ENCODE data around the gene CCDC54.
"Not testable (repeated sequence)": the region's sequence is repeated elsewhere in the genome, so short reads cannot be mapped to it uniquely, and the experiment has no call there.

CCDC54 gene

GRCh38 chr3:107377151-107377550, at the start of gene CCDC54:
CCDC54 (plus strand) TSS chr3:107377439; CDS start chr3:107377588, 149 bp downstream.
- no peak within 1 kb of the TSS for H3K4me3 ChIP-seq
- no peaks in the 10 kb centered on the region for H3K27me3 ChIP-seq (ENCODE audit: low read depth)
- DNase-seq (ENCODE audit: low spot score in 2 of 2): peak in 1 of 2 experiments; percentile 36
- in situ Hi-C loops (cut with MboI; ENCODE audit: low sequenced_read_pairs): no loop called here
- no peaks in the 10 kb centered on the region for H3K4me1 ChIP-seq
- no peaks in the 10 kb centered on the region for H3K36me3 ChIP-seq (replicated peaks)
- H3K9me3 ChIP-seq: no peaks in the 10 kb centered on the region

GRCh38 chr3:107328069-107328468, 49.2 kb upstream of the CCDC54 start:
- Histone ChIP-seq H3K9me3 (no peaks in the 10 kb centered on the region), H3K27me3 (ENCODE audit: low read depth) (no peaks in the 10 kb centered on the region), H3K36me3 (replicated peaks) (no peaks in the 10 kb centered on the region), H3K4me1 (no peaks in the 10 kb centered on the region), H3K4me3 (no peak overlapping the region)
- in situ Hi-C loops (cut with MboI; ENCODE audit: low sequenced_read_pairs): no loop called here
- no peak for DNase-seq (ENCODE audit: low spot score in 2 of 2)

GRCh38 chr3:107329088-107329487, 48.2 kb upstream of the CCDC54 start:
- Histone ChIP-seq H3K27me3 (ENCODE audit: low read depth) (no peaks in the 10 kb centered on the region), H3K4me1 (no peaks in the 10 kb centered on the region), H3K9me3 (no peaks in the 10 kb centered on the region), H3K4me3 (no peak overlapping the region), H3K36me3 (replicated peaks) (no peaks in the 10 kb centered on the region)
- DNase-seq (ENCODE audit: low spot score in 2 of 2): no peak
- in situ Hi-C loops (cut with MboI; ENCODE audit: low sequenced_read_pairs): no loop called here

DNA sequence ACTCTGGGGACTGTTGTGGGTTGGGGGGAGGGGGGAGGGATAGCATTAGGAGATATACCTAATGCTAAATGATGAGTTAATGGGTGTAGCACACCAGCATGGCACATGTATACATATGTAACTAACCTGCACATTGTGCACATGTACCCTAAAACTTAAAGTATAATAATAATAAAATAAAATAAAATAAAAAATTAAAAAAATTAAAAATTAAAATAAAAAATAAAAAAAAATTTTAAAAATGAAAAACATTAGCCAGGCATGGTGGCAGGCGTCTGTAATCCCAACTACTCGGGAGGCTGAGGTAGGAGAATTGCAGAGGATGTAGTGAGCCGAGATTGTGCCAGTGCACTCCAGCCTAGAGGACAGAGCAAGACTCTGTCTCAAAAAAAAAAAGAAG, 37.5 kb upstream of the CCDC54 start:
- in situ Hi-C loops (cut with MboI; ENCODE audit: low sequenced_read_pairs); H3K27me3 ChIP-seq (ENCODE audit: low read depth); H3K4me1 ChIP-seq; DNase-seq (ENCODE audit: low spot score in 2 of 2); H3K4me3 ChIP-seq; H3K9me3 ChIP-seq; H3K36me3 ChIP-seq (replicated peaks): not testable (repeated sequence)

GRCh38 chr3:107344722-107345121, 32.5 kb upstream of the CCDC54 start:
- H3K4me3 ChIP-seq: no peak overlapping the region
- no peaks in the 10 kb centered on the region for H3K36me3 ChIP-seq (replicated peaks)
- in situ Hi-C loops (cut with MboI; ENCODE audit: low sequenced_read_pairs): no loop called here
- no peak for DNase-seq (ENCODE audit: low spot score in 2 of 2)
- H3K27me3 ChIP-seq (ENCODE audit: low read depth): no peaks in the 10 kb centered on the region
- H3K4me1 ChIP-seq: no peaks in the 10 kb centered on the region
- no peaks in the 10 kb centered on the region for H3K9me3 ChIP-seq

DNA sequence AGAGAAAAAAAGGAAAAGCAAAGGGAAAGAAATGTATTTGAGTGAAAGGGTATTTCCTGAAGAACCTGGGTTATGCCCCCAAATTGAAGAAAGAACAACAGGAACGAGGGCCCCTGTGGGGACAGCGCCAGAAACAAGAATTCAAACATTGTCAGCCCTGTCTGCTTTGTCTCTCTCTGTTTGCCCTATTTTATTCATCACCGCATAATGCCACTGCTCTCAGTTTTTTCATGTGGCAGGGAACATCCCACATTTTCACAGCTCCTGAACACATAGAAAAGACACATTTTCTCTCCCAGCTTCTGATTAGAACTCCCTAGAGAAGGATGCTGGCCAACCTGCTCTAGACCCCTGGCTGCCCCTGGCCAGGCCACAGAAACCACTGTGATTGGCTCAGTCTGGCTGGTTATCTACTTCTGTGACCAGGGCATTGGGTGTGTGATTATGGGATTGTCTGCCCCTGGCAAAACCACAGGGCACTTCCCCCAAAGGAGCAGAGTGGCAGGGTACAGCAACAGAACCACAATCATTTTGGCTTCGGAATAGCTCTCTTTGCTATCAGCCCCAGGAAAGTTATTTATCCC, 31.3 kb upstream of the CCDC54 start:
- no peak overlapping the region for H3K4me3 ChIP-seq
- in situ Hi-C loops (cut with MboI; ENCODE audit: low sequenced_read_pairs): no loop called here
- no peaks in the 10 kb centered on the region for H3K27me3 ChIP-seq (ENCODE audit: low read depth)
- H3K36me3 ChIP-seq (replicated peaks): no peaks in the 10 kb centered on the region
- H3K4me1 ChIP-seq: no peaks in the 10 kb centered on the region
- H3K9me3 ChIP-seq: no peaks in the 10 kb centered on the region
- no peak for DNase-seq (ENCODE audit: low spot score in 2 of 2)

DNA sequence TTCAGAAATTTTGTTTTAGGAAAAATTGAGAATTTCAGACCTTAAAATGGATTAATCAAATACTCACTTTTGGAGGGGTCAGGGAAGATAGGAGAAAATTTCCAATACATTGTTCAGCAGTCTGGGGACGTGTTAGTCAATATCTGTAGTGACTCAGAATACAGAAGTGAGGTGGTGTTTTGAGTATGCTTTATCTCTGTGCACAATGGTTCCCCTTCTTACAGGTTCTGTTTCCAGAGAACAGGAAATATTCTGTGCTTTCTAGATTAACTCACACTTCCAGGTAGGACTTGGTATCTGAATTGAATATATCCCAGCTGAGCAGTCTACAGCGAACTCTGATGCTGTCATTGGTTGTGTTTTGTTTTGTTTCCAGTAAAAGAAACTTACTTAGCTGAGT, 30.7 kb upstream of the CCDC54 start:
- no peaks in the 10 kb centered on the region for H3K4me1 ChIP-seq
- DNase-seq (ENCODE audit: low spot score in 2 of 2): no peak
- no peak overlapping the region for H3K4me3 ChIP-seq
- no peaks in the 10 kb centered on the region for H3K36me3 ChIP-seq (replicated peaks)
- no peaks in the 10 kb centered on the region for H3K9me3 ChIP-seq
- H3K27me3 ChIP-seq (ENCODE audit: low read depth): no peaks in the 10 kb centered on the region
- in situ Hi-C loops (cut with MboI; ENCODE audit: low sequenced_read_pairs): no loop called here

GRCh38 chr3:107347751-107348150, 29.5 kb upstream of the CCDC54 start:
- in situ Hi-C loops (cut with MboI; ENCODE audit: low sequenced_read_pairs): no loop called here

GRCh38 chr3:107356706-107357105, 20.5 kb upstream of the CCDC54 start:
- Histone ChIP-seq H3K9me3 (no peaks in the 10 kb centered on the region), H3K27me3 (ENCODE audit: low read depth) (no peaks in the 10 kb centered on the region), H3K36me3 (replicated peaks) (no peaks in the 10 kb centered on the region), H3K4me1 (no peaks in the 10 kb centered on the region), H3K4me3 (no peak overlapping the region)
- in situ Hi-C loops (cut with MboI; ENCODE audit: low sequenced_read_pairs): no loop called here
- DNase-seq (ENCODE audit: low spot score in 2 of 2): no peak

More at GRCh38 chr3:107347751-107348150, 29.5 kb upstream of the CCDC54 start:
- H3K27me3 ChIP-seq (ENCODE audit: low read depth): no peaks in the 10 kb centered on the region
- no peaks in the 10 kb centered on the region for H3K9me3 ChIP-seq
- no peaks in the 10 kb centered on the region for H3K4me1 ChIP-seq
- no peak overlapping the region for H3K4me3 ChIP-seq
- H3K36me3 ChIP-seq (replicated peaks): no peaks in the 10 kb centered on the region
- no peak for DNase-seq (ENCODE audit: low spot score in 2 of 2)

DNA sequence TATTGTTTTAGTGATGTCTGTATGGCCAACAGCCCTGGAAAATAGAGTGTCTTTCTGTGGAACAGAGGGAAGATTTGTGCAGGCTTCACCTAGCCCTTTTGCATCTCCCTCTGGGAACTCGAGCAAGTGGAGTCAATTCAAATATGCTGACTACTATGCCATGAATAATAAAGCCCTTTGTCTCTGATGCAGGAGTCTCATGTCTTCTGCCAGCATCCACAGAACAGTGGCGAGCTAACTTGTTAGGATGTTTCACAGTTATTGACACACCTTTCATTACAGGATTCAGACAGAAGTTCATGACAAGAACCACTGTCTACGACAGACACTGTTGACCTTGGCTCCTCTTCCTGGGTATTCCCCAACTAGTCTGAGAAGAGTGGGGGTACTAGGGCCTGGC, 15.6 kb upstream of the CCDC54 start:
- Histone ChIP-seq H3K27me3 (ENCODE audit: low read depth) (no peaks in the 10 kb centered on the region), H3K4me1 (peaks cover 3% of the 10 kb centered on the region; the same call in 1 of the 2 replicates), H3K36me3 (replicated peaks) (no peaks in the 10 kb centered on the region), H3K9me3 (no peaks in the 10 kb centered on the region; the same call in 1 of the 2 replicates), H3K4me3 (no peak overlapping the region)
- no peak for DNase-seq (ENCODE audit: low spot score in 2 of 2)
- in situ Hi-C loops (cut with MboI; ENCODE audit: low sequenced_read_pairs): no loop called here

DNA sequence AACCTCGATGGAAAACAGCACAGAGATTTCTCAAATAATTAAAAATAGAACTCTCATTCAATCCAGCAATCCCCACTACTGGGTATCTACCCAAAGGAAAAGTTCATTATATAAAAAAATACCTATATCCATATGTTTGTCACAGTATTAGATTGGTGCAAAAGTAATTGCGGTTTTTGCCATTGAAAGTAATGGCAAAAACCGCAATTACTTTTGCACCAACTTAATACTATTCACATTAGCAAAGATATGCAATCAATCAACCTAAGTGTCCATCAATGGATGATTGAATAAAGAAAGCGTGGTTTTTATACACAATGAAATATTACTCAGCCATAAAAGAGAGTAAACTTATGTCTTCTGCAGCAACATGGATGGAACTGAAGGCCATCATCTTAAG, 12.2 kb upstream of the CCDC54 start:
- DNase-seq (ENCODE audit: low spot score in 2 of 2): no peak
- Histone ChIP-seq H3K4me3 (no peak overlapping the region), H3K9me3 (no peaks in the 10 kb centered on the region; the same call in 1 of the 2 replicates), H3K4me1 (peaks cover 9% of the 10 kb centered on the region; the same call in 1 of the 2 replicates), H3K27me3 (ENCODE audit: low read depth) (no peaks in the 10 kb centered on the region), H3K36me3 (replicated peaks) (no peaks in the 10 kb centered on the region)
- in situ Hi-C loops (cut with MboI; ENCODE audit: low sequenced_read_pairs): no loop called here

- Histone ChIP-seq H3K4me3 (no peak overlapping the region), H3K27me3 (ENCODE audit: low read depth) (no peaks in the 10 kb centered on the region), H3K9me3 (no peaks in the 10 kb centered on the region; the same call in 1 of the 2 replicates), H3K36me3 (replicated peaks) (no peaks in the 10 kb centered on the region), H3K4me1 (peaks cover 9% of the 10 kb centered on the region; the same call in 1 of the 2 replicates)
- peak; percentile 44 to 52 for DNase-seq (ENCODE audit: low spot score in 2 of 2)
- in situ Hi-C loops (cut with MboI; ENCODE audit: low sequenced_read_pairs): no loop called here
These were observed 10.5 kb upstream of the CCDC54 start for GRCh38 chr3:107366766-107367165.

DNA sequence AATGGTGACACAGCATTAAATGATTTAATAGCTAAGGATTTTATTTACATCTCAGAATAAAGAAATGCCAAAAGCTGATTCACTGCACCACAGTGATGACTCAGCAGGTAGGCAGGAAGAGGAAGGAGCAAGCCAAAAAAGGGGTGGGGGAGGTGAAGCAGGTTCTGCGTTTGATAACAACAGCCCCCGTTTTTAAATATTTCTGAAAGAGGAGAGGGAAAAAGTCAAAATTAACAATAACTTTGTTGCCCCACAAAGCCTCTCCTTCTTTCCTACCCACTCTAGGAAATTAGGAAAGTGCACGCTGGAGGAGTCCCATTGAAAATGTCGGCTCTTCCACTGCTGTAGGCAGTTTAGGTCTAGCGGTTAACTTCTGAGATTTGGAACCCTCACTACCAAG, 9.9 kb upstream of the CCDC54 start:
- DNase-seq (ENCODE audit: low spot score in 2 of 2): peak in 1 of 2 experiments; percentile 45
- H3K4me1 ChIP-seq: peaks cover 9% of the 10 kb centered on the region; the same call in 1 of the 2 replicates
- in situ Hi-C loops (cut with MboI; ENCODE audit: low sequenced_read_pairs): no loop called here
- no peaks in the 10 kb centered on the region for H3K36me3 ChIP-seq (replicated peaks)
- H3K9me3 ChIP-seq: no peaks in the 10 kb centered on the region; the same call in 1 of the 2 replicates
- no peaks in the 10 kb centered on the region for H3K27me3 ChIP-seq (ENCODE audit: low read depth)
- H3K4me3 ChIP-seq: no peak overlapping the region

DNA sequence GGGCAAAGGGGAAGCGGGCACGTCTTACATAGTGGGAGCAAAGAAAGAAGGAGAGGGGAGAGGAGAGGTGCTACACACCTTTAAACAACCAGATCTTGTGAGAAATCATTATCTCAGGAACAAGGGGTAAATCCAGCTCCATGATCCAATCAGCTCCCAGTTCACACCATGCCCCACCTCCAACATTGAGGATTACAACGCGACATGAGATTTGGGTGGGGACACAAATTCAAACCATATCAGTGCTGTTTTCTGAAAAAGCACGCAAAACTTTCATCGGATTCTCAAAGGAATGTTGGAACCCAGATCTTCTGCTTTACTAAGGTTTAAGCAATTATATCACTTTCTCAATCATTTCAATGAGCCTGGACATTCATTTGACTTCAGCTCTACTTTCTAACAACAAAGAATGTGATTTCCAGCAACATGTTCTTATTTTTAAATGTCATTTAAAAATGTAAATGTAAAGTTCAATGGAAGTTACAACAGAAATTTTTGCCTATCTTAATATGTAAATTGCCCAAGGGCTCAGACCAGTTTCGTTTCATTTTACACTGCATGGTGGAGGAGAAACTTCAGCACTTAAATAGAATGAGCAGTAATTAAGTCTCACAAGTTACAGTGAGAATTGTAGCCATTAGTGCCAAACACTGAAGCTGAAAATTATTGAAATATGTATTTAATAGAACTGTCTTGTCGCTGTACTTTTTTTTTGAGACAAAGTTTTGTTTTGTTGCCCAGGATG, 8.4 kb upstream of the CCDC54 start:
- Histone ChIP-seq H3K4me1 (peaks cover 9% of the 10 kb centered on the region; the same call in 1 of the 2 replicates), H3K36me3 (replicated peaks) (no peaks in the 10 kb centered on the region), H3K27me3 (ENCODE audit: low read depth) (no peaks in the 10 kb centered on the region), H3K9me3 (no peaks in the 10 kb centered on the region), H3K4me3 (no peak overlapping the region)
- in situ Hi-C loops (cut with MboI; ENCODE audit: low sequenced_read_pairs): no loop called here
- DNase-seq (ENCODE audit: low spot score in 2 of 2): no peak

All from HAP-1 (cell line).